OCI-LY3 (cell line): Measurements from ENCODE around the gene SNX15.

Experiments
- EZH2phosphoT487 ChIP-seq: fragments of 200-600 bp; shearing (Covaris generic); IDR thresholded peaks from 2 replicates; pipeline ENCODE4 v1.6.1; 2018; ENCODE audit warnings: antibody characterized with exemption, mixed run types, low read depth
- TF ChIP-seq, protein P1 (sequence below): fragments of 200-600, 300-600 bp; sonication (generic); IDR thresholded peaks from 2 replicates; pipeline ENCODE4 v1.5.1; 2014; ENCODE audit warnings: antibody characterized with exemption, low read length, low read depth

DNA sequence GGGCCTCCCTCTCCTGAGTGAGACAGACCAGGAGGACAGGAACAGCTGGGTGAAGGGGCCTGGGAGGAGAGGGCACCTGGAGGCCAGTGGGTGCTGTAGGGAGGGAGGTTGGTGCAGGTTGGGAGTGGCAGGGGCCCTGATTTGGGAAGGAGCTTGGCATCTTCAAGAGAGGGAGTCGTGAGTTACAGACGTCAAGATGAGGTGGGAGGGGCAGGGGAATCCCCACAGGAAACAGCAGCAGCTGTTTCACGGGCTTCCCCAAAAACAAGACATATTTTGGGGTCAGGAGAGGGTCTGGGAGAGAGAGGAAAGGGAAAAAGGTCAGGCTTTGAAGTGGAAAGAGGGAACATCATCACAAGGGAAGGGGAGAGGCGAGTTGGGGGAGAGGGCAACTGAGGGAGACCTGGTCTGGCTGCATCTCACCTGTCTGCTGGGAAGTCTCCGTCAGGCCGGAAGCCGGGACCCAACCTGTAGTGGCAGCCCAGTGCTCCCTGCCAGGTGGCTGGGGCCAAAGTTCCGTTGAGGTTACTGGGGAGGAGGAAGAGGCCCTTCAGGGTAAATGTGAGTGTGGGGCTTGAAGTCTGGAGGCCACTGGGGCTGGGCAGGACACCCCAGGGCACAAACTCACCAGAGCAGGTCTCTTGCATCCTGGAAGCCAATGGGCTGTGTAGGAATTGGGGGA, 26.7 kb downstream of the SNX15 start:
- TF ChIP-seq, protein P1, sequence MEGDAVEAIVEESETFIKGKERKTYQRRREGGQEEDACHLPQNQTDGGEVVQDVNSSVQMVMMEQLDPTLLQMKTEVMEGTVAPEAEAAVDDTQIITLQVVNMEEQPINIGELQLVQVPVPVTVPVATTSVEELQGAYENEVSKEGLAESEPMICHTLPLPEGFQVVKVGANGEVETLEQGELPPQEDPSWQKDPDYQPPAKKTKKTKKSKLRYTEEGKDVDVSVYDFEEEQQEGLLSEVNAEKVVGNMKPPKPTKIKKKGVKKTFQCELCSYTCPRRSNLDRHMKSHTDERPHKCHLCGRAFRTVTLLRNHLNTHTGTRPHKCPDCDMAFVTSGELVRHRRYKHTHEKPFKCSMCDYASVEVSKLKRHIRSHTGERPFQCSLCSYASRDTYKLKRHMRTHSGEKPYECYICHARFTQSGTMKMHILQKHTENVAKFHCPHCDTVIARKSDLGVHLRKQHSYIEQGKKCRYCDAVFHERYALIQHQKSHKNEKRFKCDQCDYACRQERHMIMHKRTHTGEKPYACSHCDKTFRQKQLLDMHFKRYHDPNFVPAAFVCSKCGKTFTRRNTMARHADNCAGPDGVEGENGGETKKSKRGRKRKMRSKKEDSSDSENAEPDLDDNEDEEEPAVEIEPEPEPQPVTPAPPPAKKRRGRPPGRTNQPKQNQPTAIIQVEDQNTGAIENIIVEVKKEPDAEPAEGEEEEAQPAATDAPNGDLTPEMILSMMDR = no peak
- TF ChIP-seq EZH2phosphoT487 = no peak
